NCI-H69 (cell line): ENCODE results near the gene SUPT3H.

ENCODE experiments used
- DNase-seq: peaks from one replicate; lab custom pipeline; 2025; lab: John Stamatoyannopoulos, UW

SUPT3H gene

DNA sequence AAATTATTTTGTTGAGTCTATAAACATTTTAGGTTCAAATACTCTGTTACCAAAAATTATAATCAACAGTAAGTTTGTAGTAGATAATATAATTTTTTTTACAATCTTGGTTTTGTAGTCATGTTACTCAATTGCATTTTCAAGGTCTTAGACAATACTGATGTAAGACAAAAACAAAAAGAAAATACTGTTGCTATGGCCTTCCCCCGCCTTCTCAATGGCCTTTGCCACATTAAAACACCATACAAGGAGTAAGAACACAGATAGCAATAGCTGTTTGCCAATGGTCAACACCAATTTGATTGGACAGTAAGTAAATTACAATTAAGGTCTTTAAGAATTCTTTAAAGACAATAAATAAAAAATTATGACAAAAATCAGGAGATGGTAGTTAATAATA lies 540.0 kb downstream of the SUPT3H start:
- no peak for DNase-seq

DNA sequence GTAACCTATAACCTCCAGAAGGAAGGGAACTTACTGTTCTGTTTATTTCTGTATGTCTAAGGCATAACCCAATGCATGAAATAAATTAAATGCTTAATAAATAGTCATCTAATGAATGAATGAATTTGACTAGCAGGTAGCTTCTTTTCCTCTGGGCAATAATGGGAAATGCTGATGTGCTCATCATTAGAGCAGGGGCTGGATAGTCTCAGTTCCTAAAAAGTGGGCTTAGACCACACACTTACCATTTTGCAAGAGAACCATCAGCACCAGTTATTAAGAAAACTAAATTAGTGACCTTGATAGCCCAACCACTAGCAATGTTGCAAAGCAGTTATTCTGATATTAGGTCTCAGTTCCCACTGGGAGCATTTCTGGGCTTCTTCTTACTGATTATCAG lies 540.5 kb downstream of the SUPT3H start:
- DNase-seq = no peak

DNA sequence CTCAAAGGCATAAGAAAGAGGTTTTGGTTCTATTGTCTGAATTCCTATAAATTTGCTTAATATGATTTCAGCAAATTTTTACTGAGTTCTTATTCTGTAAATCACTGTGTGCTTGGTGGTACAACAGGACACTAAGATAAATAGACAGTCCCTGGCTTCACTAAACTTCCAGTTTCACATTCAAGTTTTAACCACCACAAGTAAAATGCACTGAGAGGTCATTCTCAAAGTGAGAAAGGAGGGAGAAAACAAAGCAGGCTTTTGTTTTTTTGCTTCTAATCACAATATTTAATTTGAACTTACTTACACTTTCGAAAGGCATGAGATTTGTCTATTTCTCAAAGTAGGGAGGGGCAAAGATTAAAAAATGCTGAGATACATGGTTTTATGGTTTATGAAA lies 544.5 kb downstream of the SUPT3H start:
- no peak for DNase-seq

GRCh38 chr6:44831002-44831610 lies 546.6 kb downstream of the SUPT3H start:
- no peak for DNase-seq

DNA sequence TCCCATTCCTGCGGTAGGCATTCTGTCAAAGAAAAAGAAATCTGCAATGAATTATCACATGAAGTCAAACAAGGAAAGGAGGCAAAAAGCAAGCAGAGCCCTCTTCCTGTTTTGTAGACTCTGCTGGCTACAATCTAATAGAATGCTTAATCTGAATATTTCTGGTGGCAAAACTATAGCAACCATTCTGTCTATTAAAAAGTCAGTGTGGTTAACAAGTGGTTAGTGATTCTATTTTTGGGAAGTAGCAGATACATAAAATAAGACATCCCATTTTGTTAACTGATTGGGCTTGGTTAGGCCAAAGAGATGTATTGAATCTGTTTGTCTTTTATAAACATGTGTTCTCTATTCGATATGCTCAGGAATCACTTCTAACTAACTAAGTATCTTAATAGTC lies 547.9 kb downstream of the SUPT3H start:
- DNase-seq = no peak

GRCh38 chr6:44828780-44829179 lies 549.0 kb downstream of the SUPT3H start:
- no peak for DNase-seq

DNA sequence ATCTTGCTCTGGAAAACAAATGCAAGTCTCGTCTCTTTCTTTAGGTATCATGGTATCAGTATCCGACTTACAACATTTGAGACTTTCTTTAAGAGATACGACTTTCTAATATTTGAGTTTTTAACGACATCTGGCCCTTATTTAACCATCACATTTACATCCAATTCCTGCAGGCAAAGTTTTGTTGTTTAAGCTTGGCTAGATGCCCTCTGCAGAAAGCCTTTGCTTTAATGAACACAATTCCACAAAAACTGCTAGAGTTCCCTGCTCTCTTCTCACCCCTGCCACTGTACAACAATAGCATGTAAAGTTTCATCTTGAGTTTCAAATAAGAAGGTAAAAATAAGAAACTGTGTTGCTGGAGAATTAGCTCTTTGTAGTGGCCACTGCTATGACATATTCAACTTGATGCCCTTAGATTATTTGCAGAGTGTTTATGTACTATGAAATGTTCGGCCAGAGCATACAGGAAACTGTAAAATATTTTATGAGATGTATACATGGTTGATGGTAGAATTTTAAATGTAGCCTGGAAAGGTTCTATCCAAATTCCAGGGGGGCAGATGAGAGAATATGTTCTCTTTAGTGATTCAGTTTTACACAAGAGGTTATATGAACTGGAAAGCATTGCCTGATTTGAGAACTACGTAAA lies 551.6 kb downstream of the SUPT3H start:
- DNase-seq = no peak

DNA sequence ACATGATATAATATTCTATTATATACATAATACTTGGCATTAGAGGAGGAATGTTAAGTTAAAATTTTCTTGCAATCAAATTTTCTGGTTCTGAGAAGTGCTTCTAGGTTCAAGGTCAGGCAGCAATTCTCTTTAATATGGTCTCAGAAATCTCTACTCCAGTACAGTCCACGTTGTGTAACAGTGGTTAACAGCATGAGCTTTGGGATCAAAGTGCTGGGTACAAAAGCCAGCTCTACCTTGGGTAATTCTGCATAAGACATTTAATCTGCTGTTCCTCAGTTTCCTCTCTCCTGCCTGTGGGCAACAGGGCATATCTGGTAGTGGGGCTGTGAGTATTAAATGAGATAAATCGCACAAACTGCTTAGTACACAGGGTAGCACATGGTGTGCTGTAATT lies 552.5 kb downstream of the SUPT3H start:
- no peak for DNase-seq

DNA sequence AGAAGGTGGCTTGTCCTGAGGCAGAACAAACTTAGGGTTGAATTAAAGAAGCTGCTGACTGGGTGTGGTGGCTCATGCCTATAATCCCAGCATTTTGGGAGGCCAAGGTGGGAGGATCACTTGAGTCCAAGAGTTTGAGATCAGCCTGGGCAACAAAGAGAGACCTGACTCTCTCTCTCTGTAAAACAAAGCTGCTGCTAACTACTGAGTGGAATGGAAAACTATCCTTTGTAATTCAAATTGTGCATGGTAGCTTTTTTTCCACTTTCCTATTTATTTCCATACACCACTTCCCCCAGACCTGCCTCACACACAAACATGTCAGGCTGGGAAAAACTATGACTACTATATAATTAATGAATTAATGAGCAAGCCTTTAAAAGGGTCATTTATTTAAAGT lies 553.2 kb downstream of the SUPT3H start:
- no peak for DNase-seq

DNA sequence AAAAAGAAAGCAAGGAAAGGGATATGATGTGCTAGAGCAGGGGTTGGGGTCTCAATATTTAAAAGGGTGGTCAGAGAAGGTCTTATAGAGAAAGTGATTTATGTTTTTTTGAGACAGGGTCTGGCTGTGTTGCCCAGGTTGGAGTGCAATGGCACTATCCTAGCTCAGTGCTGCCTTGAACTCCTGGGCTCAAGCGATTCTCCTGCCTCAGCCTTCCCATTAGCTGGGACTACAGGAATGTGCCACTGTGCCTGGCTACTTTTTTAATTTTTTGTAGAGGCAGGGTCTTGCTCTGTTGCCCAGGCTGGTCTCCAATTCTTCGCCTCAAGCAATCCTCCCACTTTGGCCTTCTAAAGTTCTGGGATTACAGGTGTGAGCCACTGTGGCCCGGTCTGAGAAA lies 557.0 kb downstream of the SUPT3H start:
- DNase-seq = no peak

GRCh38 chr6:44820321-44820720 lies 557.4 kb downstream of the SUPT3H start:
- no peak for DNase-seq

DNA sequence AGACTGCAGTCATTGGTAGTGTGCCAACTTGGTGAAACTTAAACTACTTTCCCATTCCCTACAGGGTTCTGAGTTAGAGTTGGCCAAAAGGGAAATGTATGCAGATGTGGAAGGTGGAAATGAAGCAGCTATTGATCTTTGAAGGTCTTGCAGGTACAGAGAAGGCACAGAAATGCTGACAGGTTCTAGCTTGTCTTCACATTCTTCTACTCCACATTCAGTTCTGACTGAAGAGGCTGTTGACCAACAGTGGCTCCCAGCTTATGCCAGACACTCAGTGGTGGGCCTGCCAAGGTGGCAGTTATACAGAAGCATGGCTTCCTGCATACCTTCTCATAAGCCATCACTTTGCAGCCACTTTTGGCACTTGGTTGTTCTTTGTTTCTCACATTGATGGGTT lies 566.3 kb downstream of the SUPT3H start:
- no peak for DNase-seq

- DNase-seq = no peak
These were observed 568.5 kb downstream of the SUPT3H start for GRCh38 chr6:44809258-44809657.

DNA sequence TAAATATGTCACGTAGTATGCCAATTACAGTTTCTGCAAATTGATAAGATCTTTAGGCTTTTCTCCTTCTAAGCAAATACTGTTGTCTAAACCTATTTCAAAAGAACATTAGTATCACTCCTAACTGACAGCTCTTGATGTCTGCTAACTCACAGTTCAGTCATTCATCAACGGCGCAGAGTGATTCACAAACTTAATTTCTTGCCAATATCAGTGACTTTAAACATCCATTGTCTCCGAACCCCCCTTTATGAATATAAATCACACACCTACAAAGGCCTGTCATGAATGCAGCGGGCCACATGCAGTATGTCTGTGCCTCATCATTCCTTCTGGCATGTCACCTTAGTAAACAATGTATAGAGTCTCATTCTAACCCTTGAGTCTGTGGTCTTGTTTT lies 569.6 kb downstream of the SUPT3H start:
- no peak for DNase-seq

DNA sequence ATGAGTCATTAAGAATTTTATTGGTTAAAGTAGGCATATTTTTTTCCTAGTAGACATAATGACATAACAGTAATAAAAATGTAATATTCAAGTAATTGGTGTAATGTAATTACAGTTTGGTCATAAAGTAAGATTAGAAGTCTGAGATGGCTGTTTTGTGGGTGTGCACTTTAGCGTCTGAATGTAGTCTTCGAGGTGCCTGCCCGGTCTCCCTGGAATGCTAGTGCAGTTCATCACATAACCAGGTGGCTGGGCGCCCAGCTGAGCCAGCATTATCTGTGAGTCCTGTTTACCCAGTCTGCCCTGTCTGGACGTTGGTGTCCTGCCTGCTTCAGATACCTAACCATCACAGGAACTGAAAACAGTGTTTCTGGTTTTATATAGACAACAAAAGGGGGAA lies 571.1 kb downstream of the SUPT3H start:
- peak; percentile 33 for DNase-seq

DNA sequence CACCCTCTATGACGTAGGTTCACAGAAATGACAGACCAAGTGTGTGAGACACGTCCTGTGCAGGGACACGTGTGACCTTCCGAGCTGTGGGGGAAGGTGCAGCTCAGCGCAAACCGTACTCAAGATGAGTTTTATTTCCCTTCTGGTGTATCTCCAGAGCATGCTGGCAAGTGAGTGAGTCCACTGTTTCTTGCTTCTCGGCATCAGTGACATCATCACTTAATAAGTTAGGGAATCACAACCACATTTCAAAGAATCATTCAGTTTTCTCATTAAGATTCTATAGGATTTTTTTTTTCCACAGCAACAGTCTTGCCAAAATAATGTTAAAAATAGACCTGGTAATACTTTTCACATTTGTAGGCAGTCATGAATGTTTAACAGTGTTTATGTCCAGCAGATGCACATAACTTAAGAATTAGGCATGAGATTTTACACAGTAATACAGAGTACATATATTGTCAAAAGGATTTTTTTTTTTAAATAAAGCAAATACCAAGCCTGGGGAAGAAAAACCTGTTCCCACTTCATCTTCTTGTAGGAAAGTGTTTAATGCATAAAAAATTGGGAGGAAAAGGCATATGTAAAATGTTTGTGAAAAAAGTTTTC lies 572.4 kb downstream of the SUPT3H start:
- DNase-seq = no peak

GRCh38 chr6:44804546-44805159 lies 573.1 kb downstream of the SUPT3H start:
- no peak for DNase-seq

- no peak for DNase-seq
These were observed 573.7 kb downstream of the SUPT3H start for GRCh38 chr6:44804016-44804415.

DNA sequence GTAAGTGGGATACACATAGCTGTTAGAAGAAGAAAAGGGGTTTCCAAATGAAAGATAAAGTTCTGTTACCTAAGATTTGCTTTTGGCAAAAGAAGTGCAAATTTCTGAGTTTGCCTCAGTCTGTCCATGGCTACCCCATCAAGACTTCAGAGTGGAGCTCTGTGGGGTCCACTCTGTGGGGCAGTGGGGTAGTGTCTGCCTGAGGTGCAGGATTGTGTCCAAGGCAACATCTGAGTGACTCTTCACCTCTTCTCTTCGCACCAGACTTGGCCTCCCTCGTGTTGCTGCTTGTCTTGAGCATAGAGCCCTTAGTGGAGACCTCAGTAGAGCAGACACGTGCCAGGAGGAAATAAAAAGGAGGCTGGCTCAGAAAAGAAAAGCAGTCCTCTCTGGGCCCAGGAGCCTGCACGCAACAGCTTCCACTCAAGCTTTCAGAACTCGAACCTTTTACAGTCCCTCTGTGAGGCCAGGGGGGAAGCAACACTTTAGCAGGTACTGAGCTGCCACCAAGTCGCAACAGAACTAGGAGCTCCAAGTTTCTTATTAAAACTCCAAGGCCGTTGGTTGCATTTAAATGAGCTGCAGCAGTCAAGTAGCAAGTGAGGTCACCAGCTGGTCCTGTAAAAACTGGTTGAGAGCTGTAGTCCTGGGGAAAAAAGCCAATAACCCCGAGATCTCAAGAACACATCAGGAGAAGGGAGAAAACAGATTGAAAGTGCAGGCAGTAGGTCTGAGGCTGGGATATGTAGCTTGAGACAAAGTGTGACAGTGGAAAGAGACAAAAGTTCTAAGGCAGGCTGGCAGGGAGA lies 576.7 kb downstream of the SUPT3H start:
- no peak for DNase-seq

- DNase-seq = peak; percentile 81
These were observed 577.5 kb downstream of the SUPT3H start for GRCh38 chr6:44800171-44800783.

DNA sequence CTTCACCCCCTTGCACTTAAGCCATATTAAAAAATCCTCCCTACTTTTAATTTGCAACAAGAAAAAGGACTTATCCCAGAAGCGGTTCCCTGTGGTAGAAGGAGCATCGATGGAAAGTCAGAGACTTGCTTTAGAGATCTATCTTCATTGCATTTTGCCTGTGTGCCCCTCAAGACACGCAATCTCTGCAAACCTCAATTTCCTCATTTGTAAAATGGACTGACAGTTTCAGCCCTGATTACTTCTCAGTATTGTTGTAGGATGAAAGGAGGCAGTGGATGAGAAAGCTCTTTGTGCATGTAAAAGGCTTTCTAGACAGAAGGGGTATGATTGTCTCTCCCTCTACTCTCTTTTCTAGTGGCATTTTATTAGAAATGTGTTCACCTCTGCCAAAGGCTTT lies 580.0 kb downstream of the SUPT3H start:
- no peak for DNase-seq

DNA sequence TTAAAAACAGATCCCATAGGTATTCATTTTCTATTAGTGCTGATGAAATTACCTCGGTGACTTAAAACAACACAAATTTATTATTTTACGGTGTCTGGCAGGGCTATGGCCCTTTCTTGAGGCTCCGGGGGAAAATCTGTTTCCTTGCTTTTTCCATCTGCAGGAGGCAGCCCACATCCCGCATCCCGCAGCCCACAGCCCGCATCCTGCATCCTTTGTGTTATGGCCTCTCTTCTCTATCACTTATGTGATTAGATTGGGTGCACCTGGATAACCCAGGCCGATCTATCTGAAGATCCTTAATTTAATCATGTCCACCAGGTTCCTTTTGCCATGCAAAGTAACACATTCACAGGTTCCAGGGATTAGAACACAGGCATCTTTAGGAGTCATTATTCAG lies 582.4 kb downstream of the SUPT3H start:
- no peak for DNase-seq
